Posterior vena cava (tissue), 2 donors: Measurements from ENCODE around the gene SCEL. TPM values are rescaled to one million over a fixed set of nuclear protein-coding genes. Genes with fewer than 3 reads are reported as not detected.
"Not testable (repeated sequence)": the region's sequence is repeated elsewhere in the genome, so short reads cannot be mapped to it uniquely, and the experiment has no call there.

ENCODE experiments used
- DNase-seq: peaks from one replicate; pipeline ENCODE4 v3.0.0-alpha.2; 2020; ENCODE audit warnings: low spot score
- intact Hi-C, 2 donors: fragments of 100-400 bp; cut with DNase I; formaldehyde crosslinking; loops; one replicate each; pipeline versions ENCODE4 v1.14.1 to v1.14.2; 2022 to 2023
- total RNA-seq, 2 donors: library from RNA; stranded (reverse); fragmentation: NEBNext Ultra II Directional; extraction: Animal tissue kit (Norgen Biotek cat#: 25700); gene quantifications; one replicate each; pipeline ENCODE4 v1.2.1, GENCODE V29; 2021
- donor health status: DM: yes; HTN: yes; CAD: no.
- donor health status: DM: yes; HTN: yes; CAD: no.

Gene SCEL
- total RNA-seq, 2 donors from 2014 or later: not detected

DNA sequence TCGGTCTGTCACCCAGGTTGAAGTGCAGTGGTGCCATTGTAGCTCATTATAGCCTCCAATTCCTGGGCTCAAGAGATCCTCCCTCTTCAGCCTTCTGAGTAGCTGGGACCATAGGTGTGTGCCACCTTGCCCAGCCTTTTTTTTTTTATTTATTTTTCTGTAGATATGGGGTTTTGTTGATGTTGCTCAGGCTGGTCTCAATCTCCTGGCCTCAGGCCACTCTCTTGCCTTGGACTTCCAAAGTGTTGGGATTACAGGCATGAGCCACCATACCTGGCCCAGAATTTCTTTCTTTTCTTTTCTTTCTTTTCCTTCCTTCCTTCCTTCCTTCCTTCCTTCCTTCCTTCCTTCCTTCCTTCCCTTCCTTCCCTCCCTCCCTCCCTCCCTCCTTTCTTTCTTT, 16.1 kb upstream of the SCEL start:
- intact Hi-C loops, DNase-seq: not testable (repeated sequence)

DNA sequence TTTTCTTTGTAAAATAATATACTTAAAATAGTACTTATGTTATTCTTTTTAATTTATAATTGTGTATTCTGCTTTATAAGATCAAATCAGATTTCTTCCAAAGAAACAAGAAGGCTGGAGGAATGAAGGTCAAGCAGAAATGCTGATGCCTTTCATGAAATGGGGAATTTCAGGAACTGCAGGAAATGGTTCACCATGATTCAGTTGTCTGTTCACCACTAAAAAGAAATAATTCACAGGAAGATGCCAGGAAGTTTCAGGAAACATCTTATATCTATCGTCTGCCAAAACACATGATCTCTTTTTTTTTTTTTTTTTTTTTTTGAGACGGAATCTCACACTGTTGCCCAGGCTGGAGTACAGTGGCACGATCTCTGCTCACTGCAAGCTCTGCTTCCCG, 15.7 kb upstream of the SCEL start:
- no peak for DNase-seq
- intact Hi-C loops: no loop called here

DNA sequence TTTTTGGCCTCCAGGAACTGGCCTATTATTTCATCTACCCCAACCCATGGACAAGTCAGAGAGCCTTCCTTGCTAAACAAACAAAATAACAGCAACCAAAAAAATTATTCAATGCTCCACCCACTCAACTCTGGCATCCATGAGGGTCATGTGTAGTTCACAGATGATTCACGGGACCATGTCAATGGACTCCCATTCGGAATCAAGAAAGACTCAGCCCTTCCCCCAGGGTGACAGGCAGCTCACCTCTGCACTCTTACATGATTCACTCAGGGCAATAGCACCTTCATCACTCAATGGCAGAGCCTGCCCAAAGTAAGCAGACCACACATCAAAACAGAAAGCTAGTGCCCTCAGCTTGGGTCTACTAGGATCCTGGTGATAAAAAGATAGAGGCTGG, 14.3 kb upstream of the SCEL start:
- no peak for DNase-seq

DNA sequence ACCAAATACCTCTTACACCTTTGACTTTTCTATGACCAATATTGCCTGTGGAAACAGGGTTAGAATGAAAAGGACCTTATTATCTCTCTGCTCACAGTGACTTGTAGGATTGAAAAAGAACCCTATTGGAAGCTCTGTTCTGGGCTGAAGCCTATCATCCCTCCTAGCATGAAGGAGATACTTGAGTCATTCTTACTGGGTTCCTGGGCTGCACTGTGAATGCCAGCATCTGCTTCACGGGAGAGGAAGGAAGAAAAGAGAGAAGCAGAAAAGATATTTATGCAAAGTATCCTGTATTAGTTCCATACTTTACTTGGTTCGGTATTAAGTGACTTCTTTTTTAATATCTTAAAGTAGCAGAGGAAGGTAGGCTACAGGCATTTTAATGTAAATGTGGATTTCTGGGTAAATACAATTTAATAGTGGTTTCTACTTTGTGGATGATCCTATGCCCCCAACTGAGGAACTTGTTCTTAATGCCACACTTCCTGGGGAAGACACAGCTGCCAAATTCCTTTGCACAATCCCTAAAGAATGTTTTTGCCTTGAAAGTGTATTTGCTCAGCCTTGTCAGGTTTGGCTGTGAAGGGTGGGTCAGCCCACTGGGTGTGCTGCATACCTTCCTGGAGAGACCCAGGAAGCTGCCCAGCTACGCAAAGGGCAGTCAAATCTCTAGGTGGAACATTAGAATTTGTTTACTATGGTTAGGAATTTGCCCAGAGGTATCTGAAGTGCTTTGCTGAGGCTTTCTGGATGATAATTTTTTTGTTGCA, 13.7 kb upstream of the SCEL start:
- no peak for DNase-seq
- intact Hi-C loops: no loop called here

More for the DNA sequence above, 14.3 kb upstream of the SCEL start:
- intact Hi-C loops: no loop called here

DNA sequence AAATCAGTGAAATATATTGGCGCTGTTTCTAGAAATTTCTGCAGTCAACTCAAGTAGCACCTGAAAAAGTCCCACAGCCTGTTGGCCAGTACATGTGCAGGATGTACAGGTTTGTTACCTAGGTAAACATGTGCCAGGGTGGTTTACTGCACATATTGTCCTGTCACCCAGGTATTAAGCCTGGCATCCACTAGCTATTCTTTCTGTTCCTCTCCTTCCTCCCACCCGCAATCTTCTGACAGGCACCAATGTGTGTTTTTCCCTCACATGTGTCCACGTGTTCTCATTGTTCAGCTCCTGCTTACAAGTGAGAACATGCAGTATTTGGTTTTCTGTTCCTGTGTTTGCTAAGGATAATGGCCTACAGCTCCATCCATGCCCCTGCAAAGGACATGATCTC, 13.1 kb upstream of the SCEL start:
- intact Hi-C loops: no loop called here
- DNase-seq: no peak

DNA sequence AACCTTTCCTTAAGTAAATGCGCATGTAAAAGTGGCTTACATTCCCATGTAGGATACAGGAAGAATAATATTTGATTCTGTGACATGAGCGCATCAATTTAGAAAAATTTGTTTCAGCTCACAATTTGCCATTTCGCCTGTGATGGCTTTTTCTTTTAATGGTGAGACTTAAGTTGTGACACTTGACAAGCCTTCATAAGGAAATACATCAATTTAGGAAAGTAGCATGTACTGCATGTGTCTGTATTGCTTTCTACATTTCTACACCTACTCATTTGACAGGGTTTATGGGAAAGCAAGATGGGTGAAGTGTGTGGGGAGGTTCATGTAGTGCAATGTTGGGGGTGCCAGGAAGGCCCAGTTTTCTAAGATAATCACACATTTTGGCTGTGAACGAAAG, 12.1 kb upstream of the SCEL start:
- intact Hi-C loops: no loop called here
- no peak for DNase-seq

DNA sequence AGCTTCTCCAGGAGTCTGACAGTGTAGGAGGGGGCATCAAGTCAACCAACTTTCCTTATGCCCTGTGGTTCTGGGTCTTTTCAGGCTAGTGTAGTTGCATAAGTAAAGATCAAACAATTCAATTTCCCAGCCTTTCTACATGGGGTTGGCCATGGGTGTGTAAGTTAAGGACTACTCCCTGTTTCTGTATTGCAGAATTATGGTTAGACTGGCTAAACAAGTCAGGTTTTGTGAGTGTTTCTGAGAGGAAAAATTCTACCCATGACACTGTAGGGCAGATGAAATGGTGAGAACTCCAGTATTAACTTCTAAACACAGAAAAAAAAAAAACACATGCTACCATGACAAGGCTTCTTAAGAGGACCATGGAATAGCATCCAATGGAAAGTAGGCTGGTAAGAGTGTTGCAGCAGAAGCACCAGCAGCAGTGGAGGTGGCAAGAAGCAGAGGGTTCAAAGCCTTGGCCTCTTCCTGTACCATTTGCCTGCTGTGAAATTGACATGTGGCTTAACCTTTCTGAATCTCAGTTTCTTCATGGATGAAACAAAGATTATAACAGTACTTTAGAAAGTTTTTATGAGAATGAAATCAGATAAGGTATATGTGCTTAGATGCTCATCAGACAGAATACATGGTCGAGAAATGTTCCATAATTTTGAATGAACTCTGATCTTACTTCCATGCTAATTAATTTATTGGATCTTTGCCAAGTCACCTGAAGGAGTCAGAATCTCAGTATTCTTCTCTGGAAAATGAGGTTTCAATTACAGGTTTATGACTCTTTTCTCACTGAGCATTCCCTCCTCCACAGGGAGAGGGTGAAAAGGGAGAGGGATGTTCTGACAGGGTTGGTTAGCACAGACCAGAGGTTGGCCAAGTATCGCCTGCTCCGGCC, 11.4 kb upstream of the SCEL start:
- DNase-seq: no peak
- intact Hi-C loops: no loop called here

DNA sequence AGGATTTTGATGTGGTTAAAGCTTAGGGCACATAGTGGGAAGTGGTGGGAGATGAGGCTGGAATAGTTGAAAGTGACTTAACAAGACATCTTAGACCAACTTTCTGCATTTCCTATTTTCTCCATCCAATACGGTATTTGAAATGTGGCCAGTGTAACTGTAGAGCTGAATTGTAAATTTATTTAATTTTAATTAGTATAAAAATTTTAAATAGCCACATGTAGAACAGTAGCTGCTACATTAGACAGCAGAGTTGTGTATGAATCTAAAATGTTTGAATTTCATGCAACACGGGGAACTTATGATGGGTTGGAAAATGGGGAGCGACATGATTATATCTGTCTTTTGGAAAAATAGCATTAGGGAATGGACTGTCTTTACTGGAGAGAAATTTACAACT, 7.1 kb upstream of the SCEL start:
- DNase-seq: no peak
- intact Hi-C loops: no loop called here

DNA sequence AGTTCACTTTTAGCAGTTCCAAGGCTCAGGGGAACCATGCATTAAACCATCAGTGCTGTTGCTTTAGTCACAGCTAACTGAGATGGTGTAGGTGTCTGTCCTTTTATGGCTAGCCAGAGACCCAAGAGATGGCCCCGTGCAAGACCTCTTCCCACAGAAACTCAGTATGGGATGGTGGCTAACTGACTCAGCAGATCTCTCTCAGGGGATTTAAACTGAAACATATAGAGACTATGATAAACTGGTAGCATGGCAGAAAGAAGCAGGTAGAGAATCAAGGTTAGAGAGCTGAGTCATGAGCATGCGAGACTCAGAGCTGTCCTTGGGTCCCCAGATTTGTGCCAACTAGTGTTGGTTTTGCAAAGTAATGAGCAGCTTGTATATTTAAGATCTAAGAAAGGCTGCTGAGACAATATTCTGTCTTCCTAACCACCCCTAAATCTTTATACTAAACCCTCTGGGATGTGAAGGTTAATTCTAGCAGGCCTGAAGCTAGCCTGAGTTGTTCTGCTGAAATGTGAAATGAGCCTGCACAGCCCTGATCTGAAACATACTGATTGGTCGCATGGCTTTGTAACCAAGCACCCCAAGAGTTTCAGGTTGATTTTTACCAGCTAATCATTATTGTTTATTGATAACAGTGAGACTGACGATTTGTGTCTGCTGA, 6.5 kb upstream of the SCEL start:
- DNase-seq: no peak
- intact Hi-C loops: no loop called here

DNA sequence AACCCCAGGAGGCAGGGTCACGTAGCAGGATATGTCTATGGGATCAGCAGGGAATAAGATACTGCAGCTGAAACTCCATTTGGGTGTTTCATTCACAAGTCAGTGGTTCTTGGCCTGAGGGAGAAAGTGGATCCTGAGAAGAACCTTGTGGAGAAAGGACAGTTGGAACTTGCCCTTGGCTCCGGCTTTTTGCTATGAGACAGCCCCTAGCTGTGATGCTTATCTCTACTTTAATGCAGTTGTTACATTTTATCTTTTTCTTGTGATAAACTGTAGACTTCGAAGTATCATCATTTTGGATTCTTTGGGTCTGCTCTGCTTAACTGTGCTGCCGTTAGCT, 6.0 kb upstream of the SCEL start:
- intact Hi-C loops: no loop called here
- no peak for DNase-seq

DNA sequence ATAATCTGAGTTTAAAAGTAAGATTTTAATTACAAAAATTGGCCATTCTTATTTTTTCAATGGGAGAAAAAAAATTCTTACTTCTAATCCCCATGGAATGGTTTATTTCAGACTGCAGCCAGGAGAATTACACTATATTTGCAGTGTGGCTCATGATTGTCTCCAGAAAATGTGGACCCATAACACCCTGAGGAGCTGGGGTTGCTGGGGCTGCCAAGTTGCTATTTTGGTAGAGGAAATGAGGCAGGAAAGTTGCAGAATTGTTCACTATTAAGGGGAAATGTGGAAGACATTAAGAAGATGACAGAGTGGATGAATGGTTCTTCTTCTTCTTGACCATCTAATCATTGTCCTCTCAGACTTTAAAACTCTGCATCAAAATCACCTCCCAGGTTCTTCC, 4.6 kb upstream of the SCEL start:
- DNase-seq: no peak
- intact Hi-C loops: no loop called here

DNA sequence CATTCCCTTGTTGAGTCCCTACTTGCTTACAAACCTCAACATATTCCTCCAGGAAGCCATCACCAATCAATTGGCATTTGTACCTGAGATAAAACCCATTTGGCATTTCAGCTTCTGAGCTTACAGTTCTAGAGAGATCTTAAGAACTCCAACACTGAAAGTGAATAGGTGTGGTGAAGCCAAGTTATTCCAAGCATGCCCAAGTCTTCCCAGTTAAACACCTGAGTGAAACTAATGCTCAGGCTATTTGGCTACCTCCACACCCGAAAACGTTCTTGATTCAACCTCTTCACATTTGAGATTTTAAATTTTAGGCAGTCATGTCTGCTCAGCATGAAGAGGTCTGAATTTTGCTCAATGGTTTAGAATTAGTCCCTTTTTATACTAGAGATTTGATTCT, 2.5 kb upstream of the SCEL start:
- DNase-seq: no peak
- intact Hi-C loops: no loop called here

DNA sequence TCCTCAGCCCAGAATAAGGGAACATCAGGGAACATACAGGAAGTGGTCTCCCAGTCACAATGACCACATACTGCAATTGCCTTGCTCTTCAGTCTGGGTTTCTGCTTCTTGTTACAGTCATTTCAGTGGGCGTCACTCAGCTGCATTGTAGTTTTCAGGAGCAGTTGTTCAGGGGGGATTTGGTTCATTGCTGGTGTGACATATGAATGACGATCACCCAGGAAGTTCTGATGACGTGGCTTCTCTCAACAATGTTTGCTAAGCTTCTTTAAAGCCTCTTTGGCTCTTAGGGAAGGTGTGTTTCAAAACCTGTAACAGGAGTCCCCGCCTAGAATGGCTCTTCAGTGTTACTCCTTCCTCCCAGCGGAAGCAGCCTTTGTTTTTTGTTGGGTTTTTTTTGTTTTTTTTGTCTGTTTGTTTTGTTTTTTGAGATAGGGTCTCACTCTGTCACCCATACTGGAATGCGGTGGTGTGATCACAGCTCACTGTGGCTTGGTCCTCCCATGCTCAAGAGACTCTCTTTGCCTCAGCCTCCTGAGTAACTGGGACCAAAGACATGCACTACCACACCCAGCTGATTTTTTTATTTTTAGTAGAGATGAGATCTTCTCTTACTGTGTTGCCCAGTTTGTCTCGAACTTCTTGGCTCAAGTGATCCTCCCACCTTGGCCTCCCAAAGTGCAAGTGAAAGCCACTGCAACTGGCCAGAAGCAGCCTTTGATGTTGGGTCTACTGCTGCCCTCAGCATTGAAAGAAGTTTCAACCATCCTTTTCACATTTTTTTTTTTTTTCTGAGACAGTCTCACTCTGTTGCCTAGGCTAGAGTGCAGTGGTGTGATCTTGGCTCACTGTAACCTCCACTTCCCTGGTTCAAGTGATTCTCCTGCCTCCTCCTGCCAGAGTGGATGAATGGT, 1.4 kb upstream of the SCEL start:
- no peak for DNase-seq
- intact Hi-C loops: no loop called here

DNA sequence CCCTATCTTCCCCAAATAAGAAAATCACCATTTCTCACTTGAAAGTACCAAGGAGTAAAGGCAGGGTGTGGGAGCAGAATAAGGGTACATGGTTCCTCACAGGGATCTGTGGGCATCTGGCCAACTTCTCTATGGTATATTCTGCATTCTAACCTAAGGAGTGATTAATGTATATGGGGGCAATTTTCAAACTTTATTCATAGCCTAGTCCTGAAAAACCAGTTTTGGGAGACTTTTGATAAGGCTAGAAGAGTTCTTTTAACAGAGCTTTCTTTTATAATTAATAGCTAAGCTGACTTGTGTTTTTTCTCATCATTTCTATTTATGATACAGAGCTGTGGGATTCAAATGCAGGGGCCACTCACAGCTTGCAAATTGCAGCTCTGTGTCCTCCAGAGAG, 852 bp downstream of the SCEL start:
- intact Hi-C loops: no loop called here
- DNase-seq: no peak

DNA sequence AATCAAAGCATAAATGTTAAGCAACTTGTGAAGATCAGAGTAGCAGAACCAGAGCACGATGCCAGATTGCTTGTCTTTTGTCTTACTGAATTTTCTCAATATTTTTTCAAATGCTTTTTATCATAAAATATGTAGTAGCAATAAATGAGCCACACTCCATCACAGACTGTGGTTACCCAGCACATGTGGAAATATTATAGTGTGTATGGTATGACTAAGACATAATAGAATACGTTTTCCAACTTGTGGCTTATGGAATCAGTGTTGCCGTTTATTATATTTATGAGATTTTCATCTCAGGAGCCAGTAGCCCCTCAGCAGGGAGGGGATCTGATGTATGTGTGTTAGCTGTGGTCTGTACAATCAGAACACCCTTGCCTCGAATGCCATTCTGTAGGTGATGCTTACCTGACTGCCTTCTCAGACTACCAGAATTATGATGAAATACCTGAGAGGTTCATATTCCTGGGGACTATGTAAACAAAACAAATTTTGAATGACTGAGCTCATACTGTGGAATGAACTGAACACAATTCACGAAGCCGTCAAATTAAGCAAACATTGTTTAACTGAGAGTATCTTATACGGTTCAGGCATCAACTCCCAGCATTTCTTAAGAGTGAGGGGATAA, 1.9 kb downstream of the SCEL start:
- intact Hi-C loops: no loop called here
- no peak for DNase-seq

DNA sequence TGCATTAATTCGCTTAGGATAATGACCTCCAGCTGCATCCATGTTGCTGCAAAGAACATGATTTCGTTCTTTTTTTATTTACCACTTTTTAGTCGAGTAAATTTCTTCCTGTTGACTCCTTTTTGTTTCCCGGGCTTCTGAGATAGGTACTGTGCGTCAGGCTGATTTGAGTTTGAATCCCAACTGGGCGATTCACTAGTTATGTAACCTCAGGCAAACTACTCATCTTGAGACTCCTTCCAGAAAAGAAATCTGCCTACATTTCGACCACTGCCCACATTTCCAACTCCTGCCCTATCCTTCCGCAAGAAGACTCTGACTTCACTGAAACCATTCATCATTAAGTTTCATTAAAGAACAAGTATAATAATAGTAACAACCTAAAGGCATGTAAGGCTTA, 8.2 kb downstream of the SCEL start:
- intact Hi-C loops: no loop called here
- no peak for DNase-seq

DNA sequence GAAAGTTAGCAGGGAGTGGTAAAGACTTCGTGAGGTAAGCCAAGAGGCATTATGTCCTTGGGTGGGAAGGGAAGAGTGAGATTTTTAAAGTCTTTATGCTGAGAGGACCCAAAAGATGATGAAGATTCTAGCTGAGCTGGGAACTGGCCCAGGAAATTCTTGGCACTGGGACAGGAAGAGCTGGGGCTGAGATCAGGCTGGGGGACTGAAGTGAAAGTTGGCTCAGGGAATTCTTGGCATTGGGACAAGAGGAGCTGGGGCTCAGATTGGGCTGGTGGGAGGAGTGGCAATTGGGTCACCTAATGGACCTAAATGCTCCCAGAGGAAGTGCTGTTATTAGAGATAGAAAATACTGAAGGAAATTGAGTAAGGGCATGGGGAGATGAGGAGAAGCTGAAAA, 8.8 kb downstream of the SCEL start:
- intact Hi-C loops: no loop called here
- peak; percentile 86 for DNase-seq

DNA sequence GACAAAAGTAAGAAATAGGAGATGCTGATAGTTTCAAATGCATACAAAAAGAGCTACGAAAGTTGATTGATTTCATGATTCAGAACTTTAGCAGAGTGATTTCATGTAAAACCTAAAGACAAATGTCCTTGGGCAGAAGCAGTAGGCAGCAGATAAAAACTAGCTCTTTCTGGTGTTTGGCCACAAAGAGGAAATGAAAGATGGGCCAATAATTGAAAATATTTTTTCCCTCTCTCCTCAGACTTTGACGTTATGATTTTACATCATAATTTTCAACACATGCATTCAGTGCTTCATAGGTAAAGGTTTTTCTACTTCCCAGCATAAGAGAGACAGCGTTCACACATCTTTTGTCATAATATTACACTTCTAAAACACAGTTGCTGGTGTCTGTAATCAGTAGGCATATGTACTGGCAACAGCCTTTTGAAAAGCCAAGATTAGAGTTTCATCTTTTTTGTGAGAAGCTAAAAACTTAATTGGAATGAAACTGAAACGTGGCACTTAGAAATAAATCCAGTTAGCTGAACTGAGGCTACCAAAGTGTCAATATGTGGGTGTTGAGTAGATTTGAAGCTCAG, 9.3 kb downstream of the SCEL start:
- intact Hi-C loops: no loop called here
- DNase-seq: no peak
